Duodenal mucosa (tissue), 2 donors: ENCODE measurements around the gene REG3A.

ENCODE experiments used
- H3K27ac ChIP-seq: one replicate; pipeline ENCODE4 v1.7.0; 2013; ENCODE audit warnings: low read depth, low read length
- H3K27me3 ChIP-seq, 2 donors: one replicate each; pipeline ENCODE4 v1.7.0; 2013; ENCODE audit warnings: low read length in 2 of 2, control low read depth in 1 of 2; ENCODE audit not compliant: insufficient read depth in 2 of 2, control insufficient read depth in 1 of 2
- H3K36me3 ChIP-seq, 2 donors: one replicate each; pipeline ENCODE4 v1.7.0; 2013; ENCODE audit warnings: low read length in 2 of 2, control low read depth in 1 of 2; ENCODE audit not compliant: insufficient read depth in 2 of 2, control insufficient read depth in 1 of 2
- H3K4me1 ChIP-seq, 2 donors: one replicate each; pipeline ENCODE4 v1.7.0; 2013; ENCODE audit warnings: low read length in 2 of 2, control low read depth in 1 of 2; ENCODE audit not compliant: insufficient read depth in 2 of 2, control insufficient read depth in 1 of 2
- H3K4me3 ChIP-seq, 2 donors: one replicate each; pipeline ENCODE4 v1.7.0; 2013; ENCODE audit warnings: low read length in 2 of 2, low read depth in 1 of 2
- H3K9ac ChIP-seq, 2 donors: one replicate each; pipeline ENCODE4 v1.7.0; 2013; ENCODE audit warnings: low read length in 2 of 2, low read depth in 1 of 2
- H3K9me3 ChIP-seq, 2 donors: one replicate each; pipeline ENCODE4 v1.7.0; 2013; ENCODE audit warnings: low read length in 2 of 2, control low read depth in 1 of 2; ENCODE audit not compliant: control insufficient read depth in 1 of 2

The REG3A gene

GRCh38 chr2:79159653-79160052 lies at the start of gene REG3A:
REG3A (minus strand) TSS chr2:79159753; CDS start chr2:79159405, 348 bp downstream.
- Histone ChIP-seq H3K9ac (no peak within 1 kb of the TSS), H3K27me3 (no peaks in the 10 kb centered on the region), H3K4me1 (peaks cover 11 to 42% of the 10 kb centered on the region in 2 donors), H3K36me3 (no peaks in the 10 kb centered on the region), H3K4me3 (peak within 1 kb of the TSS; percentile 28 to 53), H3K9me3 (no peaks in the 10 kb centered on the region), H3K27ac (no peak within 1 kb of the TSS)

GRCh38 chr2:79200762-79201161 lies 41.2 kb upstream of the REG3A start:
- no peaks in the 10 kb centered on the region for H3K27me3 ChIP-seq
- H3K36me3 ChIP-seq: no peaks in the 10 kb centered on the region
- no peaks in the 10 kb centered on the region for H3K4me1 ChIP-seq
- no peak overlapping the region for H3K27ac ChIP-seq
- H3K9me3 ChIP-seq: no peaks in the 10 kb centered on the region
- no peak overlapping the region for H3K4me3 ChIP-seq
- no peak overlapping the region for H3K9ac ChIP-seq

- Histone ChIP-seq H3K4me1 (peaks cover 0 to 1% of the 10 kb centered on the region in 2 donors), H3K36me3 (no peaks in the 10 kb centered on the region), H3K9me3 (no peaks in the 10 kb centered on the region), H3K27me3 (no peaks in the 10 kb centered on the region), H3K27ac (no peak overlapping the region), H3K4me3 (no peak overlapping the region), H3K9ac (no peak overlapping the region)
Observed at GRCh38 chr2:79191816-79192215, 32.3 kb upstream of the REG3A start.

GRCh38 chr2:79191081-79191480 lies 31.5 kb upstream of the REG3A start:
- H3K4me1 ChIP-seq: peaks cover 0 to 9% of the 10 kb centered on the region in 2 donors
- no peaks in the 10 kb centered on the region for H3K36me3 ChIP-seq
- no peak overlapping the region for H3K4me3 ChIP-seq
- H3K27ac ChIP-seq: no peak overlapping the region
- H3K9me3 ChIP-seq: no peaks in the 10 kb centered on the region
- no peak overlapping the region for H3K9ac ChIP-seq
- no peaks in the 10 kb centered on the region for H3K27me3 ChIP-seq

- Histone ChIP-seq H3K4me3 (no peak overlapping the region), H3K27ac (no peak overlapping the region), H3K9me3 (no peaks in the 10 kb centered on the region), H3K9ac (no peak overlapping the region), H3K27me3 (no peaks in the 10 kb centered on the region), H3K4me1 (peaks cover 0 to 9% of the 10 kb centered on the region in 2 donors), H3K36me3 (no peaks in the 10 kb centered on the region)
Observed at GRCh38 chr2:79189465-79189864, 29.9 kb upstream of the REG3A start.

- peaks cover 4% of the 10 kb centered on the region in 2 donors for H3K9me3 ChIP-seq
- no peaks in the 10 kb centered on the region for H3K36me3 ChIP-seq
- H3K27ac ChIP-seq: no peak overlapping the region
- no peak overlapping the region for H3K9ac ChIP-seq
- H3K27me3 ChIP-seq: no peaks in the 10 kb centered on the region
- H3K4me3 ChIP-seq: no peak overlapping the region
- H3K4me1 ChIP-seq: peaks cover 0 to 6% of the 10 kb centered on the region in 2 donors
Observed at GRCh38 chr2:79181617-79182016, 22.1 kb upstream of the REG3A start.

- Histone ChIP-seq H3K27me3 (no peaks in the 10 kb centered on the region), H3K4me3 (no peak overlapping the region), H3K4me1 (no peaks in the 10 kb centered on the region), H3K27ac (no peak overlapping the region), H3K36me3 (no peaks in the 10 kb centered on the region), H3K9me3 (peaks cover 4% of the 10 kb centered on the region in 2 donors), H3K9ac (no peak overlapping the region)
Observed at GRCh38 chr2:79180092-79180491, 20.5 kb upstream of the REG3A start.

- Histone ChIP-seq H3K9me3 (peaks cover 4% of the 10 kb centered on the region in 2 donors), H3K27ac (no peak overlapping the region), H3K27me3 (no peaks in the 10 kb centered on the region), H3K36me3 (no peaks in the 10 kb centered on the region), H3K9ac (no peak overlapping the region), H3K4me3 (no peak overlapping the region), H3K4me1 (no peaks in the 10 kb centered on the region)
Observed at GRCh38 chr2:79179036-79179435, 19.5 kb upstream of the REG3A start.

- Histone ChIP-seq H3K4me3 (no peak overlapping the region), H3K9ac (no peak overlapping the region), H3K27ac (no peak overlapping the region), H3K4me1 (no peaks in the 10 kb centered on the region), H3K9me3 (peaks cover 4% of the 10 kb centered on the region in 2 donors), H3K36me3 (no peaks in the 10 kb centered on the region), H3K27me3 (no peaks in the 10 kb centered on the region)
Observed at GRCh38 chr2:79178076-79178674, 18.6 kb upstream of the REG3A start.

GRCh38 chr2:79171348-79171958 lies 11.9 kb upstream of the REG3A start:
- Histone ChIP-seq H3K4me1 (peaks cover 0 to 6% of the 10 kb centered on the region in 2 donors), H3K36me3 (no peaks in the 10 kb centered on the region), H3K4me3 (no peak overlapping the region), H3K9ac (no peak overlapping the region), H3K27ac (no peak overlapping the region), H3K9me3 (no peaks in the 10 kb centered on the region), H3K27me3 (no peaks in the 10 kb centered on the region)
